CMK (cell line): ENCODE measurements around the gene CBARP.
"Not testable (repeated sequence)": the region's sequence is repeated elsewhere in the genome, so short reads cannot be mapped to it uniquely, and the experiment has no call there.

Experiments used
- DNase-seq: peaks from one replicate; pipeline ENCODE4 v3.0.0-alpha.2; 2010; ENCODE audit warnings: low read depth

Gene CBARP

DNA sequence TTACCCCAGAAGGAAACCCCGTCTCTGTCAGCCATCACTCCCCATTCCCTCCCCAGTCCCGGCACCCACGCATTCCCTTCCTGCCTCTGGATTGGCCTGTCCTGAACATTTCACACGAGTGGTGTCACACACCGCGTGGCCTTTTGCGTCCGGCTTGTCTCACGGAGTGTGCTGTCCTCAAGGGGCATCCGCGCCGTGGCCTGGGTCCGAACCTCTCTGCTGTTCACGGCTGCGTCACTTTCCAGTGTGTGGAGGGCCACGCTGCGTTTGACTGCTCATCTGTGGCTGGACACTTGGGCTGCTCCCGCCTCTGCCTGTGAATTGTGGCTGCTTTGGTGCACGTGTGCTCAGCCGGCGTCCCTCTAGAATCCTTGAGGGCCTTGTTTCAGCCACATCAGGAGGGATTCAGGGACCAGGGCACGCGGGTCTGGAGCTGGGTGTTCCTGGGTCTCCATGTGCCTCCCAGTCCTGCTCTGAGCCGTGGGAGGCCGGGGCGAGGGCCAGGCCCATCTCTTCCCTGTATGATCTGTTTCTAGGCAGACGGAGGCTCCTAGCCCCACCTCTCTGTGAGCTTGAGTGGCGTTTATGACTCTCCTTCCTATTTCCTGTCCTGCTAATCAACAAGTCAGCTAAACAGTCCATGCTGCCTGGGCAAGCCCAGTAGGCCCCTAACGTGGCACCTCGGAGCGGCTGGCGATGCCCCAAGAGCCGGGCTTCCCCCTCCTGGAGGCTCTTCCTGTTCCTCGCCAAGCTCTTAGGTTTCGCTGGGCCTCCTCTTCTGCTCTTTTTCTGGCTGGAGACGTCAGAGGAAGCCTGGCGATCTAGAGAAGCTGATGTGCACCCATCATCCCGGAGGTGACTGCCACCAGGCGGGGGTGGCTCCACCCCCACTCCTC is 24.2 kb downstream of the CBARP start:
- no peak for DNase-seq

DNA sequence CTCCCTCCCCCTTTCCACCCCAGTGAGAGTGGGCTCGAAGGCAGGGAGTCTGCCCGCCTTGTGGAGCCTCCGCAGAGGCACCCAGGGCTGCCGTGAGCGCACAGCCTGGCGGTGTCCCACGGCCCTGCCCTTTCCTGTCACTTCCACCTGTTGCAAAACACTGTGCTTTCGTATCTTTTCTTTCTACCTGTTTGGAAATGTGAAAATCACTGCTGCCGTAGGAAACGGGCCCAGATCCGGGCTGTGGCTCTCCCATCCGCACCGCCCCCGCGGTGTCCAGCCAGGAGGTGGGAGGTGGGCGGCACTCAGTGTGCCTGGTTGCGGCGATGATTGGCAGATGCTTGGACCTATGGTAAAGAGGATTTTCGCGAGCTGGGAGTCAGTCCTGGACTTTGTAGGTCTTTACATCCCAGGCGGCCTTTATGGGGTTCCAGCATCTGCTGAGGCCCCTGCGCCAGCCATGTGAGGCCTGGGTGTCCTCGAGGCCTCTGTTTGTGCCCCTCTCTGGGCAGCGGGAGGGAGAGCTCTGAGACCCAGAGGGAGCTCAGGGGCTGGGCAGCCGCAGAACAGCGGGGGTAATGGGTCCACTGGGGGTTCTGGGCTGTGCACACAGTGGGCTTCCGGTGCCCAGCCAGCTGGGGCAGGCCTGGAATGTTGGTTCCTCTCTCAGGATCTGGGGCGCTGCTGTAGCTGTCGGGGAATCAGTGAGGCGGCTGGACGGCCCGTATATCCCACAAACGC is 26.1 kb downstream of the CBARP start:
- no peak for DNase-seq

DNA sequence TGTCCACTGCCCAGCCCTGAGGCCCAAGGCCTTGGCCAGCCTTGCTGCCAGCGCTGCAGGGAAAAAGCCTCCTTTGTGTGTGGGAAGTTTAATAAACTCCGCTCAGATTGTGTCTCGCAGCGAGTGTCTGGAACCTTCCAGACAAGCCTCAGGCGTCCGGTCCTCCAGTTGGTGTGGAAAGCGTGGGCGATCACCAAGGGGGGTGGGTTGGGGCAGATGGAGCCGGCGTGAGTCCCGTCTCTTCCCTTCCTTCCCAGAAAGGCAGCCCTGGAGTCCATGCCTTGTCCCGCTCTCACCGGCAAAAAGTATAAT is 27.6 kb downstream of the CBARP start:
- DNase-seq = no peak

DNA sequence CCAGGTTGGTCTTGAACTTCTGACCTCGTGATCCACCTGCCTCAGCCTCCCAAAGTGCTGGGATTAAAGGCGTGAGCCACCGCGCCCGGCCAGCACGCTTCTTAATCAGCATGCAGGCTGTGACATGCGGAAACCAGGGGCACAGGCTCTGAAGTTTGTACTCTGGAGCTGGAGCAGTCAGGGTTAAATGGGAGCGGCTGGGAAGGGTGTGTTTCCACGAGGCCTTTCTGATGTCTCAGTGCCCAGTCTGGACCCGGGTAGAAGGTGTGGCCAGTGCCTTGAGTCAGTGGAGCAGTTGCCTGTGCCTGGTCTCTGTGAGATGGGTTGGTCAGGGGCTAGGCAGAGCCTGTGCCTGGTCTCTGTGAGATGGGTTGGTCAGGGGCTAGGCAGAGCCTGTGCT is 29.0 kb downstream of the CBARP start:
- not testable (repeated sequence) for DNase-seq

DNA sequence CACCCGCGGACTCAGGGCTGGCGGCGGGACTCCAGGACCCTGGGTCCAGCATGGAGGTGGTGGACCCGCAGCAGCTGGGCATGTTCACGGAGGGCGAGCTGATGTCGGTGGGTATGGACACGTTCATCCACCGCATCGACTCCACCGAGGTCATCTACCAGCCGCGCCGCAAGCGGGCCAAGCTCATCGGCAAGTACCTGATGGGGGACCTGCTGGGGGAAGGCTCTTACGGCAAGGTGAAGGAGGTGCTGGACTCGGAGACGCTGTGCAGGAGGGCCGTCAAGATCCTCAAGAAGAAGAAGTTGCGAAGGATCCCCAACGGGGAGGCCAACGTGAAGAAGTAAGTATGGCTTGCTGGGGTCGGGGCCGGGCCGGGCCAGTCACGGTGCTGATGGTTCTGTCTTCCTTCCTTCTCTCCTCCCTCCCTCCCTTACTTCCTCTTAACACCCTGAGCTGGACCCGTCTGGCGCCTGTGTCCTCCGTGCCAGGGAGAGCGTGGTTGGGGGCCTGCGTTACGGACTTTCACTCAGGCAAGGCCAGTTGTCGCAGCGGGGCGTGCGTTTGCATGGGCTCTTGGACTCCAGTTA is 30.8 kb downstream of the CBARP start:
- DNase-seq = no peak

DNA sequence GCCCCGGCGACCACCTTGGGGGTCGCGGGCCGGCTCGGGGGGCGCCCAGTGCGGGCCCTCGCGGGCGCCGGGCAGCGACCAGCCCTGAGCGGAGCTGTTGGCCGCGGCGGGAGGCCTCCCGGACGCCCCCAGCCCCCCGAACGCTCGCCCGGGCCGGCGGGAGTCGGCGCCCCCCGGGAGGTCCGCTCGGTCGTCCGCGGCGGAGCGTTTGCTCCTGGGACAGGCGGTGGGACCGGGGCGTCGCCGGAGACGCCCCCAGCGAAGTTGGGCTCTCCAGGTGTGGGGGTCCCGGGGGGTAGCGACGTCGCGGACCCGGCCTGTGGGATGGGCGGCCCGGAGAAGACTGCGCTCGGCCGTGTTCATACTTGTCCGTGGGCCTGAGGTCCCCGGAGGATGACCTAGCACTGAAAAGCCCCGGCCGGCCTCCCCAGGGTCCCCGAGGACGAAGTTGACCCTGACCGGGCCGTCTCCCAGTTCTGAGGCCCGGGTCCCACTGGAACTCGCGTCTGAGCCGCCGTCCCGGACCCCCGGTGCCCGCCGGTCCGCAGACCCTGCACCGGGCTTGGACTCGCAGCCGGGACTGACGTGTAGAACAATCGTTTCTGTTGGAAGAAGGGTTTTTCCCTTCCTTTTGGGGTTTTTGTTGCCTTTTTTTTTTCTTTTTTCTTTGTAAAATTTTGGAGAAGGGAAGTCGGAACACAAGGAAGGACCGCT is 31.5 kb downstream of the CBARP start:
- no peak for DNase-seq

DNA sequence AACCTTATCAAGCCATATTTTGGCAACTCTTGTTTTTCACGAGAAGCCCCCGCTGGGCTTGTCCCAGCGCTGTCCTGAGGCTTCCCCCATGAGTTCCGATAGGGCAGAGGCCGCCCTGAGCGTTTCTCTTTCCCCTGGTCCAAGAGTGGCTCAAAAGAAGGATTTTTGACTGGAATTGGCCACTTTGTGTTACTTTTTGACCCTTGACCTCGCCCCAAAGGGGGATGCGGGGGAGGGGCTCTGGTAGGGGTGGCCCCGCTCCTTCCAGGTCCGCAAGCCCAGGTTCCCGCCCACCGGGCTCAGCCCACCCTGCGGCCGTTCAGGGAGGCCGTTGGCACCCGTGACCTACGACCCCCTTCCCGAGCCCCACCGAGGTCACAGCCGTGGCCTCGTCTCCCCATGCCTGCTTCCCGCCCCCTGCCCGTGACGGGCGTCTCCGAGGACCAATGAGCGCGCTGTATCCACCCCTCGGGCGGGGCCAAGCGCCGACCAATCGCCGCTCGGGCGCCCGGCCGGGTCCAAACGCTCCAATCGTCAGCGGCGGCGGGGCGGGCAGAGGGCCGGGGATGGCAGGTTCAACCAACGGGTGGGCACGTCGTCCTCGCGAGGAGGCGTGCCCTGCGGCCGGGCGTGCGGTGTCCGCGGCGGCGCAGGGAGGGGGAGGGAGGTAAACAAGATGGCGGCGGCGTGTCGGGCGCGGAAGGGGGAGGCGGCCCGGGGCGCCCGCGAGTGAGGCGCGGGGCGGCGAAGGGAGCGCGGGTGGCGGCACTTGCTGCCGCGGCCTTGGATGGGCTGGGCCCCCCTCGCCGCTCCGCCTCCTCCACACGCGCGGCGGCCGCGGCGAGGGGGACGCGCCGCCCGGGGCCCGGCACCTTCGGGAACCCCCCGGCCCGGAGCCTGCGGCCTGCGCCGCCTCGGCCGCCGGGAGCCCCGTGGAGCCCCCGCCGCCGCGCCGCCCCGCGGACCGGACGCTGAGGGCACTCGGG is 32.4 kb downstream of the CBARP start, which contains the start of gene STK11:
Gene STK11 (plus strand): TSS at position 665 of the 986 bp plus-strand sequence. CDS start 1,136 bp downstream, outside the sequence.
- peak; percentile 96 for DNase-seq

DNA sequence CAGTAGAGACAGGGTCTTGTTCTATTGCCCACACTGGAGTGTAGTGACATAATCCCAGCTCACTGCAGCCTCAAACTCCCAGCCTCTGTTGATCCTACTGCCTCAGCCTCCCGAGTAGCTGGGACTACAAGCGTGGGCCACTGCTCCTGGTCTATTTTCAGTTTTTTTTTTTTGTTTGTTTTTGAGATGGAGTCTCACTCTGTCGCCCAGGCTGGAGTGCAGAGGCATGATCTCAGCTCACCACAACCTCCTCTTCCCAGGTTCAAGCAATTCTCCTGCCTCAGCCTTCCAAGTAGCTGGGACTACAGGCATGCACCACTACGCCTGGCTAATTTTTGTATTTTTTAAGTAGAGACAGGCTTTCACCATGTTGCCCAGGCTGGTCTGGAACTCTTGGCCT is 37.2 kb downstream of the CBARP start:
- not testable (repeated sequence) for DNase-seq

DNA sequence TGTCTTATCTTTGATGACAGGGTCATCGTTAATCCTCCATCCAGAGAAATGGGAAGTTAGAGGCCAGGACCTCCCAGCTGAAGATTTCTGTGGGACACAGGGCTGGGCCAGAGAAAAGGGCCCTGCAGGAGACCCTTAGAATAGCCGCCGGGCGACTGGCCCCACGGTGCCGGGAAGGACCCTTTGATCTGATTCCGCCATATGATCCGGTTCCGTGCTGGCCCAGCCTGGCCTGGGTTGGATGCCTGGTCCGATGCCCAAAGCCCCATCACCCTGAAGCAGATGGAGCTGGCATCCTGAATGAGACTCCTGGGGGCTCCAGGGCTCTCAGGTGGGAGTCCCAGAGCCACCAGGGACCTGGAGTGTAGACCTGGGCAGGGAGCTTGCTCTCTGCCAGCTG is 38.3 kb downstream of the CBARP start:
- no peak for DNase-seq

DNA sequence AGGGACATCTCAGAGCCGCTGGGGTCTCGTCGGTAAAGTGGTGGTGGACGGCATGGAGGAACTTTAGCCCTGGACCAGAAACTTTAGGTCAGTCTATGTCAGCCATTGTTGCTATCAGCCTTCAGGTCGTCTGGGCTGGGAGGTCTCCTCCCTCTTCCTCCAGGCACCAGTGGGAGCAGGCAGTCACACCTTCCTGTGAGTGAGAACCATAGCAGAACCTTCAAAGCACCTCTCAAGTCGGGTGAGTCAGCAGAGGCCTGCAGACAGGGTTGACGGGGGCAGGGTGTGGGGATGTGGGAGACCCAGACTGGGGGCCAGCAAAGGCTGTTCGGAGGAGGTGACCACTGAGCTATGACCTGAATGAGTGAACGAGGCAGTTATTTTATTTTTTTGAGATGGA is 48.4 kb downstream of the CBARP start:
- DNase-seq = no peak

DNA sequence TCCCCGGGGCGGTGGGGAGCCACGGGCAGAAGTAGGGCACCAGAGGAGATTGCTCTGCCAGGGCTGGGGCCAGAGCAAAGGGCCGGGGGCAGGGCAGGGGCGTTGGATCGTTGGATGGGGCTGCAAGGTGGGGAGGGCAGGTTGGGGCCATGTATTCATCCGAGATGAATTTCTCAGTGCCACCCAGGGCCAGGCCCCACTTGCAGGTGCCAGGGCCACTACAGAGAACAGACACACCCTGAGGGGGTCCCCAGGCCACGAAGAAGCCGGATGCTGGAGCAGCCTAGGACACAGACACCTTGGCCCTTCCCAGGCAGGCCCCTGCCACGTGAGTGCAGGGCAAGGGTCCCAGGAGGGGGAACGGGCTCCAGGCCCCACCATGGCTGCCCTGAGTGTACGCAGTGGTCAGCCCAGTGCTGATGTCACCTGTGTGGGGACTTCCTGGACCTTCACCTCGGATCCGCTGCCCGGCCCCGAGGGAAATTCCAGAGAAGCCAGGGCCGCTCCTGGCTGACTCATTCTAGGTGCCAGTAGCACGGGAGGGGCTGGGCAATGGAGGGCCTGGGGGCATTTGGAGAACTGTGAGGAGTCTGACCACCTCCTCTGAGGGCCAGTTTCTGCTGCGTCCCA is 54.1 kb downstream of the CBARP start:
- DNase-seq = no peak

DNA sequence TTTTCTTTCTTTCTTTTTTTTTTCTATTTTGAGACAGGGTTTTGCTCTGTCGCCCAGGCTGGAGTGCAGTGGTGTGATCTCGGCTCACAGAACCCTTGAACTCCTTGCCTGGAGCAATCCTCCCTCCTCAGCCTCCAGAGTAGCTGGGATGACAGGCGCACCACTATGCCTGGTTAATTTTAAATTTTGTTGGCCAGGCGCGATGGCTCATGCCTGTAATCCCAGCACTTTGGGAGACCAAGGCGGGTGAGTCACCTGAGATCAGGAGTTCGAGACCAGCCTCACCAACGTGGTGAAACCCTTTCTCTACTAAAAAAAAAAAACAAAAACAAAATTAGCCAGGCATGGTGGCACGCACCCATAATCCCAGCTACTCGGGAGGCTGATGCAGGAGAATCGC is 55.1 kb downstream of the CBARP start:
- no peak for DNase-seq

DNA sequence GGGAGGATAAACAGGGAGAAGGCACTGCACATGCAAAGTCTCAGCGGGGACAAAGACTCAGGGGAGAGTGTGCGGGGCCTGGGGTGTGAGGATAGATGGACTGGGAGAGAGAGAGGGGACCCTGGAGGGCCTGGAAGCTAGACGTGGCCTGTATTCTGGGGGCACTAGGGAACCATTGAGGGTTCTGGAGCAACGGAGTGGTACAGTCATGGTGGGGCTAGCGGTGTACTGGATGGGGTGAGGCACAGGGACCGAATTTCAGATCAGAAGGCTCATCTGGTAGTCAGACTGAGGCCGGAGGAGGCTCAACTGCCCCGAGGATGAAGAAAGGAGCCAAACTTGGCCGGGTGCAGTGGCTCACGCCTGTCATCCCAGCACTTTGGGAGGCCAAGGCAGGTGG is 55.7 kb downstream of the CBARP start:
- DNase-seq = no peak

DNA sequence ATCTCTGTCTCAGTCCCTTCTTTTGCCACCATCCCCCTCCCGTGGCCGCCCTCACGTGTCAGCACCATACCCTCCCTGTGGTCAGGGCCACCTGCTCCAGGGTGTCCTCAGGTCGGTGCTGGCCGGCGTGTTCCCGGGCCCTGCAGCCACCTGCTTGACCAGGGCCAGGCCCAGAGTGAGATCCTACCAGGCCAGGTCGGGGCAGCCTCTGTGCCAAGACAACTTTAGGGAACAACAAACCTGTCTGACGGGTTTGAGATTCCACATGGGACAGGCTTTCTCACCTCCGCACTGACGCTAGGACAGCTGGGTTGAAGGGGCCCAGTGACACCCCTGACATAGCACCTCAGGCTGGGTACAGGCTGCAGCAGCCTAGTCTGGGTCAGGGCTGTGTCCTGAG is 56.2 kb downstream of the CBARP start:
- DNase-seq = no peak
